HG03354 (cell line): ENCODE data around the gene UMOD.
A peak's percentile ranks its signal among the peaks of the same experiment; 100 is the strongest.

ENCODE experiments used
- ATAC-seq: cut with Tn5 transposase; IDR thresholded peaks from one replicate; pipeline ENCODE4 v1.9.1; 2021; ENCODE audit warnings: mild to moderate bottlenecking; ENCODE audit not compliant: unreplicated experiment, poor library complexity, severe bottlenecking

UMOD gene

GRCh38 chr16:20308266-20308665 is 44.2 kb downstream of the UMOD start:
- ATAC-seq, result no peak

DNA sequence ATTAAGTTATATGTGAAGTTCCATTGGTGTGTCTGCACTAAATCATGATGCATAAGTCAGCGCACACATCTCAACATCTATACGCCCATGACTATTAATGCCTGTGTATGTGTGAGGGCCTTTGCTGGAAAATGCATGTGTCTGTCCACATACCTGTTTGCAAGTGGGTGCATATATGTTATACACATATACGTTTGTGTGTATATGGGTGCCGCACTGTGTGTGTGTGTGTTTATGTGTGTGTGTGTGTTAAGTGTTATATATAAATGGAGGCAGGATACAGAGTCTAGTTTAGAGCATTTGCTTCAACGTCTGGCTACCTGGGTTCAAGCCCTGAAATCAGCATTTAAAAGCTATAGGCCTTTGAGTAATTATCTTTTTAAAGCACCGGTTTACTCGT is 44.7 kb downstream of the UMOD start:
- no peak for ATAC-seq

DNA sequence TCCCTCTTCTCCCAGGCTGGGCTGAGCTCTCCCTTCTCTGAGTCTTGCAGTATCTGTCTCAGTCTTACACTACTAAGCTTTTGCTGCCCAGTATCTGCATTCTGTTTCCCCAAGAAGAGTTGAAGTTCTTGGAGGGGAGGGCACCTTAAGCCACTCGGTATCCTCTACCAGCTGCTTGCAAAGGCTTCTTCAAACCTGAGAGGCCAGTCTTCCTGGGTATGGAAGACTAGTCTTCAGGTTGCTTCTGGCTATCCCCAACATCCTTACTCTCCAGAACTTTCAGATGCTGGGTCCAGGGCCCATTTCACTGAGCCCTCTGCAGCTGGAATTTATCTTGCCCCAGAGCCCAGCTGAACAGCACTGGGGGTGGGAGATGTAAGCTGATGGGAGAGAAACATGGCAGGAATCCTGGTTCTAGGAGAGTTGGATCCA is 45.3 kb downstream of the UMOD start:
- no peak for ATAC-seq

DNA sequence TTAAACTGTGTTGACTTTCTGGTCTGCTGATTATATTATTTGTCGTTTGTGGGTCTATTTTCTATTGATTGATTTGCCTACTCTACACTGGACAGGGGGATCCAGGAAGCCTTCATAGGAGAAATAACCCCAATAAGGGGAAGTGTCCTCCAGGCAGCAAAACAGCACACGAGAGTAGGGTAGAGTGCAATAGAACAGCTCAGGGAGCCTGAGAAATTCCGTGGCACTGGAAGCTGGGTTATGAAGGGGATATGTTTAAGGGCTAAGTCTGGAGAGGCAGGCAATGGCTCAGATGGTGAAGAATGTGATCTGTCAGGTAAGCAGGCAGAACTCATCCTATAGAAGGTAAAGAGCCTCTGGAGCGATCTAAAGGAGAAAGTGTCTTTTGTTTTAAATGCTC is 46.1 kb downstream of the UMOD start:
- no peak for ATAC-seq

GRCh38 chr16:20303012-20303411 is 49.5 kb downstream of the UMOD start:
- ATAC-seq, result no peak

GRCh38 chr16:20302389-20302788 is 50.1 kb downstream of the UMOD start:
- ATAC-seq, result no peak

DNA sequence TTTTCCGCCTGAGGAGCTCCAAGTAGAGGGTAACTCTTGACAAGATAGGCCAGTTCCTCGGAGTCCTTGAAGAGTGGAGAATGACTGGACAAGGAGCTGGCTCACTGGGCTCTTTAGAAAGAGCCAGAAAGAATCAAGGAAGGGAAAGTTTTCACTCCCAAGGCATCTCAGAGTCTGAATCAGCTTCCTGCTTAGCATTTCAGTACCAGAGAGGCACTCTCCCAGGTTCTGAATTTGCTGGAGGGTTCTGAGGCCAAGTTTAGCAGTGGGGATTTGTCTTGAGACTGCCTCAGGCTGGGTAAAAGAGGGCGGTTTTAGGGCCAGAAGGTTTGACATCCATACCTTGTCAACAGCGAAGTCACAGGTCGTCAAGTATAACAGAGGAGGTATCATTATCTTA is 50.7 kb downstream of the UMOD start:
- no peak for ATAC-seq

GRCh38 chr16:20300312-20301097 is 52.0 kb downstream of the UMOD start:
- peak; percentile 72 for ATAC-seq

- ATAC-seq, result no peak
Observed at GRCh38 chr16:20298452-20298851, 54.1 kb downstream of the UMOD start.

DNA sequence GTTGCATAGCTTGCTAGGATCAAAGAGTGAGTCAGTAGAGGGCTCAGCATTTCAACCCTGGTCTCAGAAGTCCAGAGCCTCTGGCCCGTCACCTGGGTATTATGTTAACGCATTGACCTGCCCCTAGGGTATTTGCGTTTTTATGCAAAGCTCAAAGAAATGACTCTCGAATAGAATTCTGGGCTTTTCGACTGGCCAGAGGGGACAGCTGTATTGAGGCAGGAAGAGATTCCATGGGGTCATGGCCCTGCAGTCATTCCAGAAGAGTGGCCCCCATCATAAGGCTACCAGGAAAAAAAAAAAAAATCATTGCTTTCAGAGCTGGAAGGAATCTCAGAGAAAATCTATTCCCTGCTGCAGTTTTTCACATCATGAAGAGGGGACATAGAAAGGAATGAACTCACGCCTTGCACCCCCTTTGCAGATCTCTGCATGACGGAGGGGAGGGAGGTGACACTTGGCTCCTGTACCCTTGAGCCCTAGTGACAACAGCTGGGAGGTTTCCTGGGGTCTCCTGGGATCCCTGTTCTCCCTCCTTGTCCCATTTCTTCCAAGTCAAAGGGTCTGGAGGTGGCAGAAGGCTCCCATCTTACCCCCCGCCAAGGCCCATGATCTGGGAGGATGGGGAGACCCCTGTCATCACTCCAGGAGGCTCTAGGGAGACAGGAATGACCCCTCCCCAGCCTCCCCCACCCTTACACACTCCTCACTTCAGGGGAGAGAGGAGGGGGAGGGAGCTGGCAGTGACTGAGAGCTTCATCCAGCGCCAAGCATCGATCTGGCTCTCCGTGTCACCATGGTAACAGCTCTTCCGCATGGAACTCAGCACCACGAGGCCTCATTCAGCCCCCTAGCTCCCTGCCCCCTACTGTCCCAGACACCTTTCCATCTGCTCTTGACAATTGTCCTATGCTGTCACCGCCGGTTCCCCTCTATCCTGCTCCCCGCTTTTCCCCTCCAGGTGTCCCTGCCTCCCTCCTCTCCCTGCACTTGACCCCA is 61.0 kb downstream of the UMOD start:
- no peak for ATAC-seq

DNA sequence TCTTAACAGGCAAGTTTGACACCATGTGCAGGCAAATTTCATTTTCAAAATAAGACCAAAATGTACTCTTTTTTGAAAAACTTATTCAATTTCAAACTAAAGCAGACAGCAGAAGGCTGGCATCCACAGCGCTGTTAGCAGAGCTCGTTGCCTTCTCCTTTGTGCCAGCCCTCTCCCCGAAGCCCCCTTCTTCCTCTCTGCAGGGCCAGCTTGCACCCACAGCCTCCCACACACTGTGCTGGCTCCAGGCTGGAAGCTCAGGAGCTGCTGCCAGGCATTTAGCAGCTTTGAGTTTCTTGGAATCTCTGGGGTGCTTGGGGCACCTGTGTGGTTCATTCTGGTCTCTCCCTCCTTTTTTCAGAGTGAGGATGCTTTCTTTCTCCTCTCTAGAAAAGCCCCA is 62.9 kb downstream of the UMOD start:
- no peak for ATAC-seq

DNA sequence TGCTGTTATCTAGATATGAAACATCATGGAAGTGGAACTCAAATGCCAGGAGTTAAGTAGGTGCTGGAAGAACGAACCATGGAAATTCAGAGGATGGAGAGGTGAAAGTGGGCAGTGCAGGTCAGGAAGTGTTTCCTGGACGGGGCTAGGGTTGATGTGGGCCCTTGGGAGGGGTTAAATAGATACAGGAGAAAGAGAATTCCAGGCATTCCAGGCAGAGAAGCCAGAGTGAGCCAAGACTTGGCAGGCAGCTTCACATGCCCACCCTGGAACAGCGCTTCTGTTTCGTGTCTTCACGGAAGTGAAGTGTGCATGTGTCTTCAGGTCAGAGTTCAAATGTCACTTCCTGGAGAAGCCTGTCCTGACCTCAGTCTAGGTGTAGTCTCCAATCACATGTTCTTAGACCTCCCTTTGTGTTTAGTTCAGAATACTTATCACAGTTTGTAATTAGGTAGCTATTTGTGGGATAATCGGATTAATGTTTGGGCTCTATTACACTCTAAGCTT is 66.5 kb downstream of the UMOD start:
- ATAC-seq, result no peak
